ENCODE results near the gene CENPL.

The CENPL gene

GRCh38 chr1:173824315-173825081, at the start of gene CENPL, which contains the start of gene DARS2 (continued):
- TF ChIP-seq ZNF274 (IDR thresholded peaks at IDR 0.05; ENCODE audit: low read length) (no peak), ZNF274 (tag by site-specific recombination; IDR thresholded peaks at IDR 0.05; ENCODE audit: borderline replicate concordance) (no peak), ZNF37A (tag by site-specific recombination; IDR thresholded peaks at IDR 0.05) (no peak), ZNF707 (tag by site-specific recombination; IDR thresholded peaks at IDR 0.05) (no peak), KLF17 (tag by site-specific recombination; IDR thresholded peaks at IDR 0.05) (no peak), ZNF138 (tag by site-specific recombination; IDR thresholded peaks at IDR 0.05; ENCODE audit: borderline replicate concordance) (no peak), ELK4 (IDR thresholded peaks at IDR 0.05; ENCODE audit: borderline replicate concordance, low read depth, low read length) (no peak), ZNF280C (tag by site-specific recombination; IDR thresholded peaks at IDR 0.05) (no peak), ZNF600 (tag by site-specific recombination; IDR thresholded peaks at IDR 0.05) (peak; percentile 99), ZNF664 (tag by site-specific recombination; IDR thresholded peaks at IDR 0.05) (no peak), ZNF792 (tag by site-specific recombination; IDR thresholded peaks at IDR 0.05) (no peak), ZNF677 (tag by site-specific recombination; IDR thresholded peaks at IDR 0.05) (no peak), ZBTB11 (tag by site-specific recombination; conservative IDR thresholded peaks at IDR 0.05; ENCODE audit: low read depth) (peak; percentile 95), ZNF76 (tag by site-specific recombination; IDR thresholded peaks at IDR 0.05; ENCODE audit: borderline replicate concordance, low read depth) (peak; percentile 98), ZNF311 (tag by site-specific recombination; IDR thresholded peaks at IDR 0.05; ENCODE audit: borderline replicate concordance) (no peak), INSM2 (tag by site-specific recombination; IDR thresholded peaks at IDR 0.05) (peak; percentile 36), ZNF560 (tag by site-specific recombination; IDR thresholded peaks at IDR 0.05; ENCODE audit: borderline replicate concordance) (no peak), GLIS2 (tag by site-specific recombination; IDR thresholded peaks at IDR 0.05) (peak; percentile 75; the same call in 1 of the 2 replicates), PRDM10 (tag by site-specific recombination; IDR thresholded peaks at IDR 0.05) (peak; percentile 64), ZNF362 (tag by site-specific recombination; IDR thresholded peaks at IDR 0.05) (no peak), ZNF585B (tag by site-specific recombination; IDR thresholded peaks at IDR 0.05) (no peak), GFI1B (tag by site-specific recombination; IDR thresholded peaks at IDR 0.05) (no peak), ZNF23 (tag by site-specific recombination; IDR thresholded peaks at IDR 0.05; ENCODE audit: borderline replicate concordance) (no peak), ZNF423 (tag by site-specific recombination; IDR thresholded peaks at IDR 0.05) (no peak)

Measured in HEK293 (cell line).